ENCODE measurements around the gene ACOT7. TPM values are rescaled to one million over a fixed set of nuclear protein-coding genes. Genes with fewer than 3 reads are reported as not detected.

The ACOT7 gene
- total RNA-seq, 1 donor from 2014 or later = 12.7 TPM

DNA sequence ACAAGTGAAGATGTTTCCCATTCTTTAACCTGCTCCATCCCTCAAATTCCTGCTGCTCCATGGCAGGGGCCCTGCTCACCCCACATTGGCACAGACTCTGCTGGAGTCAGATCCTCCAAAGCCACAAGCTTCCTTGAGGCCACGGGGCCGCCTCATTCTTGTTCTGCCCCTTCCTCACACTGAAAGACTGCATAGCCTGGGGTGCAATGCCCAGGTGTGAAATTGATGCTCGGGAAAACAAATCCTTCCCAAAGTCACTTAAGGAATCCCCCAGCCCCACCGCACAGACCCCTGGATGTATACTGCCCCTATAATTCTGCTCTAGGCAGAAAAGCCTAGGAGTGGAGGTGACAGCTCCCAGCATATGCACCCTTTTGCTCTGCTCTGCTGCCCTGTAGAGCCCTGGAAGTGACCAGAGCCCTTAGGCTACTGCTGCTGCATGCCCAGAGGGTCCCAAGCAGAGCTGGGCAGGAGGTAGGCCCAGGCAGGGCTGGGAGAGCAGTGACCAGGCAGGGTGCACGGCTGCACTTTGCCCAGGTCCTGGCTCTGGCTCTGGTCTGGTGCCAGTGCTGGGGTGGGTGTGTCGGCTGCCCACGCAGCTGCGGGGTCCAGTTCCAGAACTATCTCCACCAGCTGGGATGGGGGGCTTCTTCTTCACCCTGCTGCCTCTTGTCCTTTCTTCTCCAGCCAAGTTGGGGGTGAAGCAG lies 24.5 kb upstream of the ACOT7 start:
- no peaks in the 10 kb centered on the region for H3K9me3 Mint-ChIP-seq
- H3K4me3 Mint-ChIP-seq = no peak overlapping the region
- CTCF ChIA-PET = no interaction called here
- intact Hi-C loops (cut with micrococcal nuclease) = no loop called here
- POLR2A ChIA-PET = no interaction called here
- no peak for TF ChIP-seq CTCF (IDR thresholded peaks at IDR 0.05)
- H3K4me1 Mint-ChIP-seq = peaks cover 3% of the 10 kb centered on the region
- DNase-seq = no peak
- H3K27ac Mint-ChIP-seq = no peak overlapping the region
- ATAC-seq (ENCODE audit: low read depth) = no peak
- H3K36me3 Mint-ChIP-seq (ENCODE audit: low read depth) = no peaks in the 10 kb centered on the region
- H3K27me3 Mint-ChIP-seq = peaks cover 54% of the 10 kb centered on the region

- H3K36me3 Mint-ChIP-seq (ENCODE audit: low read depth) = no peaks in the 10 kb centered on the region
- no peak overlapping the region for H3K4me3 Mint-ChIP-seq
- no peaks in the 10 kb centered on the region for H3K9me3 Mint-ChIP-seq
- peaks cover 55% of the 10 kb centered on the region for H3K27me3 Mint-ChIP-seq
- DNase-seq = no peak
- ChIA-PET CTCF (no interaction called here), POLR2A (no interaction called here)
- no peak for TF ChIP-seq CTCF (IDR thresholded peaks at IDR 0.05)
- intact Hi-C loops (cut with micrococcal nuclease) = no loop called here
- H3K4me1 Mint-ChIP-seq = peaks cover 3% of the 10 kb centered on the region
- ATAC-seq (ENCODE audit: low read depth) = no peak
- no peak overlapping the region for H3K27ac Mint-ChIP-seq
These were observed 23.3 kb upstream of the ACOT7 start for GRCh38 chr1:6416906-6417305.

GRCh38 chr1:6416295-6416656 lies 22.7 kb upstream of the ACOT7 start:
- no peak overlapping the region for H3K4me3 Mint-ChIP-seq
- no peak for ATAC-seq (ENCODE audit: low read depth)
- POLR2A ChIA-PET = no interaction called here
- no peak for TF ChIP-seq CTCF (IDR thresholded peaks at IDR 0.05)
- peaks cover 51% of the 10 kb centered on the region for H3K27me3 Mint-ChIP-seq
- H3K36me3 Mint-ChIP-seq (ENCODE audit: low read depth) = no peaks in the 10 kb centered on the region
- H3K27ac Mint-ChIP-seq = no peak overlapping the region
- no peaks in the 10 kb centered on the region for H3K9me3 Mint-ChIP-seq
- CTCF ChIA-PET = no interaction called here
- peaks cover 3% of the 10 kb centered on the region for H3K4me1 Mint-ChIP-seq
- DNase-seq = no peak
- intact Hi-C loops (cut with micrococcal nuclease) = no loop called here

DNA sequence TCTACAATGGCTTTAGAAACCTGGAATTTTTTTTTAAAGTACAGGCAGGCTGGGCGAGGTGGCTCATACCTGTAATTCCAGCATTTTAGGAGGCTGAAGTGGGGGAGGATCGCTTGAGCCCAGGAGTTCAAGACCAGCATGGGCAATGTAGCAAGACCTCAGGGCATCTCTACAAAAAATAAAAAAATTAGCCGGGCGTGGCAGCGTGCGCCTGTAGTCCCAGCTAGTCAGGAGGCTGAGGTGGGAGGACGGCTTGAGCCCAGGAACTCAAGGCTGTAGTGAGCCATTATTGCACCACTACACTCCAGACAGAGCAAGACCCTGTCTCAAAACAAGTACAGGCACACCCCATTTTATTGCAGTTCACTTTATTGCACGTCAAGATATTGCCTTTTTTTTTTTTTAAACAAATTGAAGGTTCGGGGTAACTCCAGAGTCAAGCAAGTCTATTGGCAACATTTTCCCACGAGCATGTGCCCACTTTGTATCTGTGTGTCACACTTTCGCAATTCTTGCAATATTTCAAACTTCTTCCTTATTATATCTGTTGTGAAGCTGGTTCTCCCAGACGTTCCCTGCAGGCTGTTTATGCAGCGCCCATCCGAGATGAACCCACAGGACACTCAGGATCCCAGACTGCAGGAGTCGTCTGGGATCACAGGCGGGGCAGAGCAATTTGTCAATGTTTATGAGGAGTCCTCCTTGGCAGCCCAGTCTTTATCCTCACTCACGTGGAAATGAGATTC lies 21.5 kb upstream of the ACOT7 start:
- no peak overlapping the region for H3K4me3 Mint-ChIP-seq
- H3K4me1 Mint-ChIP-seq = no peaks in the 10 kb centered on the region
- DNase-seq (no peak), ATAC-seq (ENCODE audit: low read depth) (no peak)
- no peak for TF ChIP-seq CTCF (IDR thresholded peaks at IDR 0.05)
- intact Hi-C loops (cut with micrococcal nuclease) = no loop called here
- H3K9me3 Mint-ChIP-seq = no peaks in the 10 kb centered on the region
- H3K27me3 Mint-ChIP-seq = peaks cover 50% of the 10 kb centered on the region
- H3K27ac Mint-ChIP-seq = no peak overlapping the region
- ChIA-PET POLR2A (interaction anchor here (0.6 kb wide), 1 partner anchor 389 kb away, joined by 3 read pairs; no protein-coding TSS in a partner anchor), CTCF (interaction anchor here (1.0 kb wide), 1 partner anchor 8 kb away, joined by 3 read pairs; no protein-coding TSS in a partner anchor)
- H3K36me3 Mint-ChIP-seq (ENCODE audit: low read depth) = no peaks in the 10 kb centered on the region

DNA sequence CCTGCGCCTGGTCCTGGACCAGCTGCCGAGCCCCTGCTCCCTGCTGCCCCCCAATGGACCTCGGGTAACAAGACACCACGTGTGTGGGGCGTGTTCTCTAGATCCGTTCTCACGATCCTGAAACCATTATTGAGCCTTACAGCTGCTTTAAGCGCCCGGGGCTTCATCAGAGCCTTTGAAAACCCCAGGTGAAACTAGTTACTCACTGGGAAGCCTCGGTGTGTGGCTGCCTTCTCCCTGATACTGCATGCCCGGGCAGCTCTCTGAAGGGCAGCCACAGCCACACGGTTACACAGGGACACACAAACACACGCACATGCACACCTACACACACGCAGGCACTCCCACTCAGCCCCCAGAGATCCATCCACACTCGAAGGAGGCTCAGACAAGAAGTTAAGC lies 20.9 kb upstream of the ACOT7 start:
- DNase-seq (no peak), ATAC-seq (ENCODE audit: low read depth) (peak; percentile 52)
- Mint-ChIP-seq H3K9me3 (no peaks in the 10 kb centered on the region), H3K4me1 (no peaks in the 10 kb centered on the region), H3K27me3 (peaks cover 50% of the 10 kb centered on the region), H3K27ac (no peak overlapping the region), H3K4me3 (no peak overlapping the region), H3K36me3 (ENCODE audit: low read depth) (no peaks in the 10 kb centered on the region)
- intact Hi-C loops (cut with micrococcal nuclease) = no loop called here
- TF ChIP-seq CTCF (IDR thresholded peaks at IDR 0.05) = no peak
- POLR2A ChIA-PET = interaction anchor here (0.6 kb wide), 1 partner anchor 388 kb away, joined by 3 read pairs; no protein-coding TSS in a partner anchor
- CTCF ChIA-PET = interaction anchor here (0.7 to 1.0 kb wide), 2 partner anchors 9 kb away, joined by 3 read pairs; no protein-coding TSS in a partner anchor
